ENCODE measurements around the gene MCF2L. TPM values are rescaled to one million over a fixed set of nuclear protein-coding genes. Genes with fewer than 3 reads are reported as not detected.

Gene MCF2L
- total RNA-seq, 1 donor from 2014 or later, result under 0.01 TPM

DNA sequence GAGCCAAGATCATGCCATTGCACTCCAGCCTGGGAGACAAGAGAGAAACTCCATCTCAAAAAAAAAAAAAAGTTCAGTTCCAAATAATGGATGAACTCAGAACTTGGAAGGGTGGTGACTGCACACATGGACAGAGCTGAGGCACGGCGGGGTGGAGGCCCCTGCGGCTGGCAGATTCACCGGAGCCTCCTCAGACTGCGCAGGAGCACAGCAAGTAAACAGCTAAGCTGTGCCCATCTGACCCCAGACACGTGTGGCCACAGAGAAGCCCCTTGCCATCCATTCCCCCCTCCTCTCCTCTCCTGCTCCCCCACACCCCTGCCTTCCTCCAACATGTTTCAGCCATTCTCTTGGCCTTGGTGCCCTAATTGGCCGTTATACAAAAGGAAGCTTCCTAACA lies 173.9 kb downstream of the MCF2L start:
- Histone ChIP-seq H3K27me3 (ENCODE audit: control insufficient read depth, insufficient read depth, low read length) (no peaks in the 10 kb centered on the region), H3K4me3 (ENCODE audit: low read depth, low read length) (no peak overlapping the region), H3K36me3 (ENCODE audit: control insufficient read depth, insufficient read depth, low read length) (no peaks in the 10 kb centered on the region)
- FAIRE-seq (no peak), DNase-seq (ENCODE audit: low read depth) (no peak)
- no peak for TF ChIP-seq CTCF (IDR thresholded peaks at IDR 0.05; ENCODE audit: insufficient read depth, low read length, severe bottlenecking)

DNA sequence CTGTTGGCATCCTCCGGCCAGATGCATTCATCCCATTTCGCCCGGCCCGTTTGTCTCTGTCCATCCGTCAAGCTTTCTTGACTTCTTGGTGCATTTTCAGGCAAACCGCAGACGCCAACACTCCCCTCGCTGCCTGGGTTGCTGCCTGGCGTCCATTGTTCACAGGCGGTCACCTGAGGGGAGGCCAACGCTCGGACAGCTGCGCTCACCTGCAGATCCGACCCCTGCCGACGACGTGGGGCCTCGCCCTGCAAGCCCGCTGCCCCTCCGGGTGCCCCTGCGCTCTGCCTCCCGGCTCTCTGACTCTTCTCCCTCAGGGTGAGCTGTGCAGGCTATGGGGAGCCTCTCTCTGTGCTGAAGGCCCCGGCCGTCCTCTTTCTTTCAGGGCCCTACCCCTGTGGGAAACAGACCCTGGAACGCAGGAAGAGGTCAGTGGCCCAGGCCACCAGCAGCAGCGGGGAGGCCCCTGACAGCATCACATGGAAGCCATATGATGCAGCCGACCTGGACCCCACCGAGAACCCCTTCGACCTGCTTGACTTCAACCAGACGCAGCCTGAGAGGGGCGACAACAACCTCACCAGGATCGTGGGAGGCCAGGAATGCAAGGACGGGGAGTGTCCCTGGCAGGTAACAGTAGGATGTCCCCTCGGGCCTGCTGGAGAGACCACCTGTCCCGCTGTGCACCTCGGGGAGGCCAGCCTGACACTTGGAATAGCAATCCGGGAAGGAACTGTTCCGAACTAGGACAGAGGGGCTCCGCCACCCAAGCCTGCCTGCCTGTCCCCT lies 174.6 kb downstream of the MCF2L start:
- no peak for DNase-seq (ENCODE audit: low read depth)
- FAIRE-seq, result no peak
- no peak for TF ChIP-seq CTCF (IDR thresholded peaks at IDR 0.05; ENCODE audit: insufficient read depth, low read length, severe bottlenecking)
- Histone ChIP-seq H3K27me3 (ENCODE audit: control insufficient read depth, insufficient read depth, low read length) (no peaks in the 10 kb centered on the region), H3K36me3 (ENCODE audit: control insufficient read depth, insufficient read depth, low read length) (no peaks in the 10 kb centered on the region), H3K4me3 (ENCODE audit: low read depth, low read length) (no peak overlapping the region)

GRCh38 chr13:113144255-113144629 lies 175.2 kb downstream of the MCF2L start:
- H3K4me3 ChIP-seq (ENCODE audit: low read depth, low read length), result no peak overlapping the region
- DNase-seq (ENCODE audit: low read depth) (no peak), FAIRE-seq (no peak)
- no peak for TF ChIP-seq CTCF (IDR thresholded peaks at IDR 0.05; ENCODE audit: insufficient read depth, low read length, severe bottlenecking)
- H3K27me3 ChIP-seq (ENCODE audit: control insufficient read depth, insufficient read depth, low read length), result no peaks in the 10 kb centered on the region
- no peaks in the 10 kb centered on the region for H3K36me3 ChIP-seq (ENCODE audit: control insufficient read depth, insufficient read depth, low read length)

- Histone ChIP-seq H3K36me3 (ENCODE audit: control insufficient read depth, insufficient read depth, low read length) (no peaks in the 10 kb centered on the region), H3K27me3 (ENCODE audit: control insufficient read depth, insufficient read depth, low read length) (no peaks in the 10 kb centered on the region), H3K4me3 (ENCODE audit: low read depth, low read length) (no peak overlapping the region)
- no peak for TF ChIP-seq CTCF (IDR thresholded peaks at IDR 0.05; ENCODE audit: insufficient read depth, low read length, severe bottlenecking)
- DNase-seq (ENCODE audit: low read depth) (no peak), FAIRE-seq (no peak)
These were observed 176.5 kb downstream of the MCF2L start for GRCh38 chr13:113145496-113145895.

DNA sequence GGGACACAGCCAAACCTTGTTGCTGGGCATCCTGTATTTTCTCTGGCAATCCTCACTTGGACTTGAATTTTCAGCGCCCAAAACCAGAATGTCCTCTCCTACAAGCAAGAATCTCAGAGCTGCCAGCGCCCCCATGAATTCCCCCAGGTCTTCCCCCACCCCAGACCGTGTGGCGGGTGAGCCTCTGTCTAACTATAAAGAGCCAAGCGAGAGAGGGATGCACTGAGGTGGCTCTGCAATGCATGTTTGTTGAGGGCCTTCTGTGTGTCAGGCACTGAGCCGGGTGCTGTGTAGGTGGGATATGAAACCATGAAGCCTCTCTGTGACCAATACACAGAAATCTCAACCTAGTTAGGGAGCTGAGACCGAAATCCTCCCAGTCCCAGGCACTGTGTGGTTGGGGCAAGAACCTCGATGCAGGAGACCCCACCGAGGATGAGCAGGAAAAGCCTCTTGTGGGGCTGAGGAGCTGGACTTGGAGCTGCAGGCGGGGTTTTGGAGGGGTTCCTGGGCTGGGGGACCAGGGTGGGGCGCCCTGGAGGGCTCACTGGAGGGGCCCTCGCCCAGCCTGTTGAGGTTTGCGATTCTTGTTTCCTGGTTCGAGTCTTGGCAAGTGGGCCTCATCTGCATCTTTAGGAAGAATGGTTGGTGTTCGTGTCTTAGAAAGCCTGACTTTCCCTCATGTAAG lies 177.0 kb downstream of the MCF2L start:
- DNase-seq (ENCODE audit: low read depth) (no peak), FAIRE-seq (no peak)
- no peaks in the 10 kb centered on the region for H3K36me3 ChIP-seq (ENCODE audit: control insufficient read depth, insufficient read depth, low read length)
- TF ChIP-seq CTCF (IDR thresholded peaks at IDR 0.05; ENCODE audit: insufficient read depth, low read length, severe bottlenecking), result no peak
- H3K27me3 ChIP-seq (ENCODE audit: control insufficient read depth, insufficient read depth, low read length), result no peaks in the 10 kb centered on the region
- no peak overlapping the region for H3K4me3 ChIP-seq (ENCODE audit: low read depth, low read length)
